ENCODE measurements around the gene SLC25A19. TPM values are rescaled to one million over a fixed set of nuclear protein-coding genes. Genes with fewer than 3 reads are reported as not detected.

SLC25A19 gene
- total and polyA plus RNA-seq, 4 donors = 6.7 to 11.7 (median 9.1) TPM

Other genes with a start within 250 kb of the SLC25A19 start
- 100 to 1,000 TPM; 145 to 326 TPM for gene ATP5PD, start 242.5 kb downstream of the SLC25A19 start, total RNA-seq
- gene ATP5PD, start 242.5 kb downstream of the SLC25A19 start, polyA plus RNA-seq (ENCODE audit: insufficient read length in 2 of 2) = 100 to 1,000 TPM; 303 to 304 TPM
- gene KCTD2, start 242.2 kb downstream of the SLC25A19 start, total RNA-seq = 10 to 100 TPM; 31.9 to 45.6 TPM
- 10 to 100 TPM; 66.8 to 72.3 TPM for gene KCTD2, start 242.2 kb downstream of the SLC25A19 start, polyA plus RNA-seq (ENCODE audit: insufficient read length in 2 of 2)
- gene SLC16A5, start 201.5 kb downstream of the SLC25A19 start, total RNA-seq = 1 to 10 TPM; 2.4 to 8.7 TPM
- 1 to 10 TPM; 3.4 to 7.9 TPM for gene SLC16A5, start 201.5 kb downstream of the SLC25A19 start, polyA plus RNA-seq (ENCODE audit: insufficient read length in 2 of 2)
- 1 to 10 TPM; 2.5 to 5.5 TPM for gene ARMC7, start 179.5 kb downstream of the SLC25A19 start, total RNA-seq
- 10 to 100 TPM; 12.5 to 14.2 TPM for gene ARMC7, start 179.5 kb downstream of the SLC25A19 start, polyA plus RNA-seq (ENCODE audit: insufficient read length in 2 of 2)
- 10 to 100 TPM; 27.2 to 61.0 TPM for gene NT5C, start 157.7 kb downstream of the SLC25A19 start, total RNA-seq
- 10 to 100 TPM; 52.4 to 59.4 TPM for gene NT5C, start 157.7 kb downstream of the SLC25A19 start, polyA plus RNA-seq (ENCODE audit: insufficient read length in 2 of 2)
- 100 to 1,000 TPM in 1 of 2 donors, 10 to 100 TPM in 1; 79.8 to 116 TPM for gene JPT1, start 134.9 kb downstream of the SLC25A19 start, total RNA-seq
- gene JPT1, start 134.9 kb downstream of the SLC25A19 start, polyA plus RNA-seq (ENCODE audit: insufficient read length in 2 of 2) = 100 to 1,000 TPM; 319 to 353 TPM
- 100 to 1,000 TPM; 133 to 360 TPM for gene SUMO2, start 106.5 kb downstream of the SLC25A19 start, total RNA-seq
- 100 to 1,000 TPM; 557 to 562 TPM for gene SUMO2, start 106.5 kb downstream of the SLC25A19 start, polyA plus RNA-seq (ENCODE audit: insufficient read length in 2 of 2)
- gene NUP85, start 83.8 kb downstream of the SLC25A19 start, total RNA-seq = 10 to 100 TPM; 29.8 to 40.3 TPM
- gene NUP85, start 83.8 kb downstream of the SLC25A19 start, polyA plus RNA-seq (ENCODE audit: insufficient read length in 2 of 2) = 10 to 100 TPM; 44.9 to 63.0 TPM
- 10 to 100 TPM; 12.1 to 19.8 TPM for gene GGA3, start 27.8 kb downstream of the SLC25A19 start, total RNA-seq
- gene GGA3, start 27.8 kb downstream of the SLC25A19 start, polyA plus RNA-seq (ENCODE audit: insufficient read length in 2 of 2) = 10 to 100 TPM; 53.4 to 57.5 TPM
- 10 to 100 TPM; 47.9 to 71.2 TPM for gene MRPS7, start 27.6 kb downstream of the SLC25A19 start, total RNA-seq
- 10 to 100 TPM; 70.3 to 73.5 TPM for gene MRPS7, start 27.6 kb downstream of the SLC25A19 start, polyA plus RNA-seq (ENCODE audit: insufficient read length in 2 of 2)
- 10 to 100 TPM; 11.0 to 21.8 TPM for gene MIF4GD, start 18.2 kb downstream of the SLC25A19 start, total RNA-seq
- 10 to 100 TPM; 30.2 to 31.1 TPM for gene MIF4GD, start 18.2 kb downstream of the SLC25A19 start, polyA plus RNA-seq (ENCODE audit: insufficient read length in 2 of 2)
- gene GRB2, start 116.2 kb upstream of the SLC25A19 start, total RNA-seq = 10 to 100 TPM; 86.6 to 91.8 TPM
- 100 to 1,000 TPM; 167 to 205 TPM for gene GRB2, start 116.2 kb upstream of the SLC25A19 start, polyA plus RNA-seq (ENCODE audit: insufficient read length in 2 of 2)
- 10 to 100 TPM; 23.2 to 56.8 TPM for gene TMEM94, start 167.2 kb upstream of the SLC25A19 start, total RNA-seq
- gene TMEM94, start 167.2 kb upstream of the SLC25A19 start, polyA plus RNA-seq (ENCODE audit: insufficient read length in 2 of 2) = 100 to 1,000 TPM; 108 to 120 TPM
- 10 to 100 TPM; 12.9 to 14.5 TPM for gene CASKIN2, start 226.1 kb upstream of the SLC25A19 start, total RNA-seq
- 10 to 100 TPM; 37.1 to 38.3 TPM for gene CASKIN2, start 226.1 kb upstream of the SLC25A19 start, polyA plus RNA-seq (ENCODE audit: insufficient read length in 2 of 2)
- 10 to 100 TPM; 10.0 to 28.9 TPM for gene TSEN54, start 227.1 kb upstream of the SLC25A19 start, total RNA-seq
- 10 to 100 TPM; 32.9 to 48.2 TPM for gene TSEN54, start 227.1 kb upstream of the SLC25A19 start, polyA plus RNA-seq (ENCODE audit: insufficient read length in 2 of 2)
- 1 to 10 TPM; 2.0 to 9.9 TPM for gene LLGL2, start 236.3 kb upstream of the SLC25A19 start, total RNA-seq
- gene LLGL2, start 236.3 kb upstream of the SLC25A19 start, polyA plus RNA-seq (ENCODE audit: insufficient read length in 2 of 2) = 1 to 10 TPM; 4.9 to 6.6 TPM